Measurements from ENCODE around the gene GRIK4. TPM values are rescaled to one million over a fixed set of nuclear protein-coding genes. Genes with fewer than 3 reads are reported as not detected.
A peak's percentile ranks its signal among the peaks of the same experiment; 100 is the strongest.
"Not testable (repeated sequence)": the region's sequence is repeated elsewhere in the genome, so short reads cannot be mapped to it uniquely, and the experiment has no call there.

The GRIK4 gene
- total RNA-seq, 2 donors from 2014 or later = 0.15 to 0.20 TPM

- DNase-seq (no peak), ATAC-seq (no peak)
- intact Hi-C loops (cut with DNase I, micrococcal nuclease) = no loop called here
Measured at GRCh38 chr11:120991830-120992686, 480.5 kb downstream of the GRIK4 start.

GRCh38 chr11:120994091-120994859, 482.7 kb downstream of the GRIK4 start:
- intact Hi-C loops (cut with DNase I, micrococcal nuclease) = no loop called here
- DNase-seq = no peak
- no peak for ATAC-seq

- no peak for ATAC-seq
- intact Hi-C loops (cut with DNase I, micrococcal nuclease) = no loop called here
Measured at GRCh38 chr11:120995184-120995583, 483.6 kb downstream of the GRIK4 start.

GRCh38 chr11:120996973-120997372, 485.4 kb downstream of the GRIK4 start:
- ATAC-seq (no peak), DNase-seq (no peak)
- intact Hi-C loops (cut with DNase I, micrococcal nuclease) = no loop called here

More at GRCh38 chr11:120995184-120995583, 483.6 kb downstream of the GRIK4 start:
- no peak for DNase-seq

- intact Hi-C loops (cut with DNase I, micrococcal nuclease) = no loop called here
- no peak for ATAC-seq
- no peak for DNase-seq
Measured at GRCh38 chr11:120998581-120998980, 487.0 kb downstream of the GRIK4 start.

- no peak for DNase-seq
- intact Hi-C loops (cut with DNase I, micrococcal nuclease) = no loop called here
- ATAC-seq = no peak
Measured at GRCh38 chr11:121004206-121004840, 492.8 kb downstream of the GRIK4 start.

GRCh38 chr11:121006922-121007321, 495.4 kb downstream of the GRIK4 start:
- ATAC-seq (no peak), DNase-seq (no peak)
- intact Hi-C loops (cut with DNase I, micrococcal nuclease) = no loop called here

- DNase-seq (no peak), ATAC-seq (no peak)
- intact Hi-C loops (cut with DNase I, micrococcal nuclease) = no loop called here
Measured at GRCh38 chr11:121008551-121008950, 497.0 kb downstream of the GRIK4 start.

GRCh38 chr11:121012091-121012490, 500.5 kb downstream of the GRIK4 start:
- intact Hi-C loops (cut with DNase I, micrococcal nuclease) = no loop called here
- ATAC-seq (no peak), DNase-seq (no peak)

GRCh38 chr11:121018746-121019145, 507.2 kb downstream of the GRIK4 start:
- ATAC-seq (no peak), DNase-seq (no peak)
- intact Hi-C loops (cut with DNase I, micrococcal nuclease) = no loop called here

GRCh38 chr11:121021718-121022117, 510.2 kb downstream of the GRIK4 start:
- ATAC-seq; DNase-seq; intact Hi-C loops (cut with DNase I, micrococcal nuclease): not testable (repeated sequence)

- DNase-seq (peak; percentile 77 to 86), ATAC-seq (peak; percentile 94)
- intact Hi-C loops (cut with DNase I, micrococcal nuclease) = no loop called here
Measured at GRCh38 chr11:121023848-121024751, 512.6 kb downstream of the GRIK4 start, which contains the start of gene TBCEL. Gene TBCEL, plus strand, starts transcription at chr11:121024102. Its CDS starts 21,589 bp downstream, at chr11:121045691.

GRCh38 chr11:121024989-121025388, 513.4 kb downstream of the GRIK4 start:
- ATAC-seq (peak; percentile 76), DNase-seq (no peak)
- intact Hi-C loops (cut with DNase I, micrococcal nuclease) = no loop called here

- no peak for ATAC-seq
- intact Hi-C loops (cut with DNase I, micrococcal nuclease) = no loop called here
- no peak for DNase-seq
Measured at GRCh38 chr11:121029153-121029552, 517.6 kb downstream of the GRIK4 start.

GRCh38 chr11:121029813-121030445, 518.4 kb downstream of the GRIK4 start:
- ATAC-seq (no peak), DNase-seq (no peak)
- intact Hi-C loops (cut with DNase I, micrococcal nuclease) = no loop called here

GRCh38 chr11:121031167-121031566, 519.6 kb downstream of the GRIK4 start:
- DNase-seq (no peak), ATAC-seq (no peak)
- intact Hi-C loops (cut with DNase I, micrococcal nuclease) = no loop called here

- intact Hi-C loops (cut with DNase I, micrococcal nuclease); DNase-seq; ATAC-seq: not testable (repeated sequence)
Measured at GRCh38 chr11:121031648-121032047, 520.1 kb downstream of the GRIK4 start.

GRCh38 chr11:121032546-121032945, 521.0 kb downstream of the GRIK4 start:
- DNase-seq (no peak), ATAC-seq (no peak)
- intact Hi-C loops (cut with DNase I, micrococcal nuclease) = no loop called here
